HepG2 (cell line): Measurements from ENCODE around the gene TRABD. TPM values are rescaled to one million over a fixed set of nuclear protein-coding genes. Genes with fewer than 3 reads are reported as not detected.

Experiments
- CSRNP2 ChIP-seq: sonication (generic); formaldehyde crosslinking; conservative IDR thresholded peaks from 2 replicates; pipeline ENCODE4 v1.8.0; 2022; ENCODE audit warnings: low read depth, missing genetic modification reagents
- ETV5 ChIP-seq: IDR thresholded peaks from 2 replicates; pipeline ENCODE4 v1.6.1; 2018; ENCODE audit warnings: missing biosample characterization, missing genetic modification reagents, inconsistent platforms, borderline replicate concordance
- FOXO1 ChIP-seq: sonication (generic); formaldehyde crosslinking; IDR thresholded peaks from 2 replicates; pipeline ENCODE4 v1.4.0; 2020; ENCODE audit warnings: missing genetic modification reagents
- GATAD2A ChIP-seq: IDR thresholded peaks from 2 replicates; pipeline ENCODE4 v1.6.1; 2016
- JDP2 ChIP-seq: sonication (generic); formaldehyde crosslinking; IDR thresholded peaks from 2 replicates; pipeline ENCODE4 v1.8.1; 2022; ENCODE audit warnings: missing genetic modification reagents, borderline replicate concordance
- MED1 ChIP-seq: sonication (generic); formaldehyde crosslinking; IDR thresholded peaks from 2 replicates; pipeline ENCODE4 v1.4.0; 2020; ENCODE audit warnings: missing genetic modification reagents
- MYNN ChIP-seq: sonication (generic); formaldehyde crosslinking; IDR thresholded peaks from 2 replicates; pipeline ENCODE4 v1.4.0; 2020; ENCODE audit warnings: mild to moderate bottlenecking, low read depth, missing genetic modification reagents
- MYPOP ChIP-seq: sonication (generic); formaldehyde crosslinking; IDR thresholded peaks from 2 replicates; pipeline ENCODE4 v1.8.1; 2023; ENCODE audit warnings: mild to moderate bottlenecking, moderate library complexity, missing genetic modification reagents
- SNRNP70 ChIP-seq: fragments of 200-400 bp; formaldehyde crosslinking; IDR thresholded peaks from 2 replicates; pipeline ENCODE4 v1.6.1; 2017; ENCODE audit warnings: mild to moderate bottlenecking, low read depth, low read length, moderate library complexity
- THYN1 ChIP-seq: sonication (generic); formaldehyde crosslinking; IDR thresholded peaks from 2 replicates; pipeline ENCODE4 v1.8.1; 2023; ENCODE audit warnings: low read depth, mild to moderate bottlenecking, moderate library complexity, missing genetic modification reagents, borderline replicate concordance
- ZBTB20 ChIP-seq: sonication (generic); formaldehyde crosslinking; IDR thresholded peaks from 2 replicates; pipeline ENCODE4 v1.8.1; 2023; ENCODE audit warnings: missing genetic modification reagents, low read depth, mild to moderate bottlenecking, borderline replicate concordance
- ZNF224 ChIP-seq: sonication (generic); formaldehyde crosslinking; IDR thresholded peaks from 2 replicates; pipeline ENCODE4 v1.5.0; 2020; ENCODE audit warnings: mild to moderate bottlenecking, missing genetic modification reagents
- ZNF543 ChIP-seq: sonication (generic); formaldehyde crosslinking; IDR thresholded peaks from 2 replicates; pipeline ENCODE4 v1.4.0; 2020; ENCODE audit warnings: mild to moderate bottlenecking, missing genetic modification reagents
- ZNF781 ChIP-seq: sonication (generic); formaldehyde crosslinking; IDR thresholded peaks from 2 replicates; pipeline ENCODE4 v1.5.1; 2020; ENCODE audit warnings: borderline replicate concordance, mild to moderate bottlenecking, missing genetic modification reagents; ENCODE audit errors: not compliant biosample characterization
- polyA plus RNA-seq, 8 experiments: library from polyadenylated mRNA; depleted of rRNA in 3 of 8; stranded (reverse) in 7 of 8; unstranded in 1 of 8; fragments of >200 nt; fragmentation: Illumina TruSeq in 4 of 8; extraction: Trizol in 4 of 8; gene quantifications; 2 replicates each; pipeline versions ENCODE4 v1.2.1 to v1.2.3, GENCODE V29; 2011 to 2016; ENCODE audit warnings: low read depth in 4 of 8, missing spikeins in 1 of 8, mixed read lengths in 1 of 8; ENCODE audit not compliant: insufficient read depth in 1 of 8
- total RNA-seq, 5 experiments: library from RNA; depleted of rRNA; stranded (reverse); fragments of >200 nt; fragmentation: Illumina TruSeq; extraction: Trizol; gene quantifications; 2 replicates each; pipeline ENCODE4 v1.2.3, GENCODE V29; 2016; ENCODE audit warnings: low read depth in 1 of 5
- TF ChIP-seq, protein P1 (sequence below): sonication (generic); formaldehyde crosslinking; IDR thresholded peaks from 2 replicates; pipeline ENCODE4 v1.4.0; 2020; ENCODE audit warnings: missing genetic modification reagents
- TF ChIP-seq, protein P2 (sequence below): sonication (generic); formaldehyde crosslinking; conservative IDR thresholded peaks from 2 replicates; pipeline ENCODE4 v1.8.0; 2022; ENCODE audit warnings: missing genetic modification reagents
- TF ChIP-seq, protein P3 (sequence below): sonication (generic); formaldehyde crosslinking; conservative IDR thresholded peaks from 2 replicates; pipeline ENCODE4 v1.8.1; 2023; ENCODE audit warnings: missing genetic modification reagents
- TF ChIP-seq, protein P4 (sequence below): IDR thresholded peaks from 2 replicates; pipeline ENCODE4 v1.6.1; 2016

Gene TRABD
- total and polyA plus RNA-seq, 2 of the 13 experiments (the other 11 are each of a cell fraction or from before 2014, with no cell fraction given) = 21.5 to 28.9 TPM

GRCh38 chr22:50145721-50146438, 39.8 kb upstream of the TRABD start (continued):
- TF ChIP-seq, protein P1, sequence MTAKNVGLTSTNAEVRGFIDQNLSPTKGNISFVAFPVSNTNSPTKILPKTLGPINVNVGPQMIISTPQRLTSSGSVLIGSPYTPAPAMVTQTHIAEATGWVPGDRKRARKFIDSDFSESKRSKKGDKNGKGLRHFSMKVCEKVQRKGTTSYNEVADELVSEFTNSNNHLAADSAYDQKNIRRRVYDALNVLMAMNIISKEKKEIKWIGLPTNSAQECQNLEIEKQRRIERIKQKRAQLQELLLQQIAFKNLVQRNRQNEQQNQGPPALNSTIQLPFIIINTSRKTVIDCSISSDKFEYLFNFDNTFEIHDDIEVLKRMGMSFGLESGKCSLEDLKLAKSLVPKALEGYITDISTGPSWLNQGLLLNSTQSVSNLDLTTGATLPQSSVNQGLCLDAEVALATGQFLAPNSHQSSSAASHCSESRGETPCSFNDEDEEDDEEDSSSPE (CRISPR knock-in tag) = 0 out of 2 replicates have a peak, but pooled peaks have one; percentile 37
- TF ChIP-seq ZNF781 (CRISPR knock-in tag) (peak; percentile 30), MED1 (CRISPR knock-in tag) (peak; percentile 16; the same call in 1 of the 2 replicates), ETV5 (CRISPR knock-in tag) (peak; percentile 16; the same call in 1 of the 2 replicates), MYNN (no peak), FOXO1 (CRISPR knock-in tag) (peak; percentile 30; the same call in 1 of the 2 replicates), ZNF224 (CRISPR knock-in tag) (0 out of 2 replicates have a peak, but pooled peaks have one; percentile 51), JDP2 (CRISPR knock-in tag) (no peak), MYPOP (CRISPR knock-in tag) (0 out of 2 replicates have a peak, but pooled peaks have one; percentile 48), GATAD2A (CRISPR knock-in tag) (peak; percentile 49), SNRNP70 (no peak), CSRNP2 (no peak), ZBTB20 (peak; percentile 21; the same call in 1 of the 2 replicates), ZNF543 (CRISPR knock-in tag) (no peak), THYN1 (0 out of 2 replicates have a peak, but pooled peaks have one; percentile 46)
- TF ChIP-seq, protein P2, sequence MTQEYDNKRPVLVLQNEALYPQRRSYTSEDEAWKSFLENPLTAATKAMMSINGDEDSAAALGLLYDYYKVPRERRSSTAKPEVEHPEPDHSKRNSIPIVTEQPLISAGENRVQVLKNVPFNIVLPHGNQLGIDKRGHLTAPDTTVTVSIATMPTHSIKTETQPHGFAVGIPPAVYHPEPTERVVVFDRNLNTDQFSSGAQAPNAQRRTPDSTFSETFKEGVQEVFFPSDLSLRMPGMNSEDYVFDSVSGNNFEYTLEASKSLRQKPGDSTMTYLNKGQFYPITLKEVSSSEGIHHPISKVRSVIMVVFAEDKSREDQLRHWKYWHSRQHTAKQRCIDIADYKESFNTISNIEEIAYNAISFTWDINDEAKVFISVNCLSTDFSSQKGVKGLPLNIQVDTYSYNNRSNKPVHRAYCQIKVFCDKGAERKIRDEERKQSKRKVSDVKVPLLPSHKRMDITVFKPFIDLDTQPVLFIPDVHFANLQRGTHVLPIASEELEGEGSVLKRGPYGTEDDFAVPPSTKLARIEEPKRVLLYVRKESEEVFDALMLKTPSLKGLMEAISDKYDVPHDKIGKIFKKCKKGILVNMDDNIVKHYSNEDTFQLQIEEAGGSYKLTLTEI (CRISPR knock-in tag) = no peak
- TF ChIP-seq, protein P3, sequence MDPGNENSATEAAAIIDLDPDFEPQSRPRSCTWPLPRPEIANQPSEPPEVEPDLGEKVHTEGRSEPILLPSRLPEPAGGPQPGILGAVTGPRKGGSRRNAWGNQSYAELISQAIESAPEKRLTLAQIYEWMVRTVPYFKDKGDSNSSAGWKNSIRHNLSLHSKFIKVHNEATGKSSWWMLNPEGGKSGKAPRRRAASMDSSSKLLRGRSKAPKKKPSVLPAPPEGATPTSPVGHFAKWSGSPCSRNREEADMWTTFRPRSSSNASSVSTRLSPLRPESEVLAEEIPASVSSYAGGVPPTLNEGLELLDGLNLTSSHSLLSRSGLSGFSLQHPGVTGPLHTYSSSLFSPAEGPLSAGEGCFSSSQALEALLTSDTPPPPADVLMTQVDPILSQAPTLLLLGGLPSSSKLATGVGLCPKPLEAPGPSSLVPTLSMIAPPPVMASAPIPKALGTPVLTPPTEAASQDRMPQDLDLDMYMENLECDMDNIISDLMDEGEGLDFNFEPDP = 0 out of 2 replicates have a peak, but pooled peaks have one; percentile 77
- TF ChIP-seq, protein P4, sequence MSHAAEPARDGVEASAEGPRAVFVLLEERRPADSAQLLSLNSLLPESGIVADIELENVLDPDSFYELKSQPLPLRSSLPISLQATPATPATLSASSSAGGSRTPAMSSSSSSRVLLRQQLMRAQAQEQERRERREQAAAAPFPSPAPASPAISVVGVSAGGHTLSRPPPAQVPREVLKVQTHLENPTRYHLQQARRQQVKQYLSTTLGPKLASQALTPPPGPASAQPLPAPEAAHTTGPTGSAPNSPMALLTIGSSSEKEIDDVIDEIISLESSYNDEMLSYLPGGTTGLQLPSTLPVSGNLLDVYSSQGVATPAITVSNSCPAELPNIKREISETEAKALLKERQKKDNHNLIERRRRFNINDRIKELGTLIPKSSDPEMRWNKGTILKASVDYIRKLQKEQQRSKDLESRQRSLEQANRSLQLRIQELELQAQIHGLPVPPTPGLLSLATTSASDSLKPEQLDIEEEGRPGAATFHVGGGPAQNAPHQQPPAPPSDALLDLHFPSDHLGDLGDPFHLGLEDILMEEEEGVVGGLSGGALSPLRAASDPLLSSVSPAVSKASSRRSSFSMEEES (CRISPR knock-in tag) = 0 out of 2 replicates have a peak, but pooled peaks have one; percentile 7
